Brain microvascular endothelial cell (primary cell): ENCODE data around the gene CSNK1G3.
A peak's percentile ranks its signal among the peaks of the same experiment; 100 is the strongest.

Experiments
- DNase-seq: peaks from one replicate; pipeline ENCODE4 v3.0.0-alpha.2; 2020
- H3K27ac ChIP-seq: fragments of 250-450 bp; sonication (Bioruptor Pico); 2 replicates; pipeline ENCODE4 v1.5.1; 2020; ENCODE audit warnings: mild to moderate bottlenecking, moderate library complexity
- H3K27me3 ChIP-seq: fragments of 250-450 bp; sonication (Bioruptor Pico); replicated peaks from 2 replicates; pipeline ENCODE4 v1.5.1; 2020; ENCODE audit warnings: mild to moderate bottlenecking
- H3K36me3 ChIP-seq: fragments of 250-450 bp; sonication (Bioruptor Pico); replicated peaks from 2 replicates; pipeline ENCODE4 v1.5.1; 2020; ENCODE audit warnings: mild to moderate bottlenecking
- H3K4me3 ChIP-seq: 2 replicates; pipeline ENCODE4 v1.5.1; 2011; ENCODE audit warnings: low read depth, mild to moderate bottlenecking, control low read depth, low read length, moderate library complexity
- in situ Hi-C: cut with HindIII; loops from 2 replicates; pipeline ENCODE4 v1.10.0; 2017; ENCODE audit warnings: low sequenced_read_pairs, low pct_ligation_motif_present
- TF ChIP-seq, protein P1 (sequence below): IDR thresholded peaks from 2 replicates; pipeline ENCODE4 v1.5.1; 2011; ENCODE audit warnings: low read depth, mild to moderate bottlenecking, moderate library complexity, low read length, control low read depth, inconsistent platforms; ENCODE audit errors: missing control alignments

Gene CSNK1G3

DNA sequence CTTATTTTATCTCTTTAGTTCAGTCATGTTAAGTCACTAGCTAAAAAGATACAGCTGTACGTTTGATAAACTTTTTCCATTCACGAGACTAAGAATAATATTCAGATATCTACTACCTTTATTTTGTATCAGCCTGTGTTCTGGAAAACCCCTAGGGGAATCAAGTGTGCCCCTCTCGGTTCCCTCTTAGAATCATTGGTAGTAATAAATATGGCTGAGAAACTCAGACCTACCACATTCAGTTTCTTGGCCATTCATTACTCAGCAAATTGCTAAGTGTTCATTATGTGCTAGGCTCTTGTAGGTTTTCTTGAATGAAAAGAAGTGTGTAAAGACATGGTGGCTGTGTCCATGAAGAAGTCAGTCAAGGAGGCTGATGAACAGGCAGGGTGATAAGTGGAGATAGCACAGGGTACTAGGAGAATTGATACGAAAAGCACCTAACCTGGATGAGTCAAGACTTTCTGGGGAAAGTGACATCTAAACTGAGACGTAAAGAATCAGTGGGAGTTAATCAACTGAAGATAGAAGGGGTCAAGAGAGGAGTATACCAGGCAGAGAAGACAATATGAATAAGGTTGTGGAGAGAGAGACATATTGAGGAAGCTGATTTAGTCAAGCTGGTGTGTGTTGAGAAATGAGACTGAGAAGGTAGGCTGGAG lies 86.2 kb downstream of the CSNK1G3 start:
- Histone ChIP-seq H3K4me3 (no peak overlapping the region), H3K36me3 (peaks cover 6% of the 10 kb centered on the region), H3K27ac (no peak overlapping the region), H3K27me3 (no peaks in the 10 kb centered on the region)
- TF ChIP-seq, protein P1, sequence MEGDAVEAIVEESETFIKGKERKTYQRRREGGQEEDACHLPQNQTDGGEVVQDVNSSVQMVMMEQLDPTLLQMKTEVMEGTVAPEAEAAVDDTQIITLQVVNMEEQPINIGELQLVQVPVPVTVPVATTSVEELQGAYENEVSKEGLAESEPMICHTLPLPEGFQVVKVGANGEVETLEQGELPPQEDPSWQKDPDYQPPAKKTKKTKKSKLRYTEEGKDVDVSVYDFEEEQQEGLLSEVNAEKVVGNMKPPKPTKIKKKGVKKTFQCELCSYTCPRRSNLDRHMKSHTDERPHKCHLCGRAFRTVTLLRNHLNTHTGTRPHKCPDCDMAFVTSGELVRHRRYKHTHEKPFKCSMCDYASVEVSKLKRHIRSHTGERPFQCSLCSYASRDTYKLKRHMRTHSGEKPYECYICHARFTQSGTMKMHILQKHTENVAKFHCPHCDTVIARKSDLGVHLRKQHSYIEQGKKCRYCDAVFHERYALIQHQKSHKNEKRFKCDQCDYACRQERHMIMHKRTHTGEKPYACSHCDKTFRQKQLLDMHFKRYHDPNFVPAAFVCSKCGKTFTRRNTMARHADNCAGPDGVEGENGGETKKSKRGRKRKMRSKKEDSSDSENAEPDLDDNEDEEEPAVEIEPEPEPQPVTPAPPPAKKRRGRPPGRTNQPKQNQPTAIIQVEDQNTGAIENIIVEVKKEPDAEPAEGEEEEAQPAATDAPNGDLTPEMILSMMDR: no peak
- no peak for DNase-seq
- in situ Hi-C loops: no loop called here

DNA sequence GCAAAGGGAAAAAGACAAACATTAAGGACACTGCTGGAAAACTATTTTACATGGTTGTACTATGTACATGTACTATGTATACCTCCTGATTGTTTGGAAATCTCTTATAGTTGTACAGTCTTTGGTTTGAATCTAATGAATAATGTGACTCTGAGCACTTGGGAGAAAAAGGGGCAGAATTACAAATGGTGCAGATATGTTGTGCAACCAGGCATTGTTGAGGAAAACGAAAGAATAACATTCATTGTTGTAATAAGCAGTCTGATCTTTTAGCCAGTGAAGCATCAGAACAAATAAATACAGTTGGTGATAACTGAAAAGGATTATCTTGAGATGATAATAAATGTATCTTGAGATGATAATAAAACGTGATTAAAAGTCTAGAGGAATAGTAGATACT lies 87.2 kb downstream of the CSNK1G3 start:
- Histone ChIP-seq H3K27me3 (no peaks in the 10 kb centered on the region), H3K36me3 (peaks cover 6% of the 10 kb centered on the region), H3K4me3 (no peak overlapping the region), H3K27ac (no peak overlapping the region)
- in situ Hi-C loops: no loop called here
- peak; percentile 15 for DNase-seq
- TF ChIP-seq, protein P1: no peak

DNA sequence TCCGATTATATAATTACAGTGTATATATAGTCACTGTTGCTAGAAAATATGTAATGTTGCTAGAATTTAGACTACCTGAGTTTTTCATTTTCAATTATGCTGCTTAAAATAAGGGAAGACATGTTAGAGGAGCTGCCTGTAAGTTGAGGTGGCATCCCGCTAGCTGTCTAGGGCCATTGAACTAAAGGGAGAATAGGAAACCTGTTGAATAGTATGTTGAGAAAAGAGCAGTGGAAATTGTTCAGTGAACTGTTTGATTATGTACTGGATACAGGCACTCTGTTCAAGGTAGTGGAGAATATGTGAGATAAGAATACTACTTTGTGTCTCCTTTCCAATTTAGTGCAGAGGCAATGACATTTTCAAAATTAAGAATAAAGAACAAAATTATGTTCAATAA lies 89.6 kb downstream of the CSNK1G3 start:
- in situ Hi-C loops: no loop called here

DNA sequence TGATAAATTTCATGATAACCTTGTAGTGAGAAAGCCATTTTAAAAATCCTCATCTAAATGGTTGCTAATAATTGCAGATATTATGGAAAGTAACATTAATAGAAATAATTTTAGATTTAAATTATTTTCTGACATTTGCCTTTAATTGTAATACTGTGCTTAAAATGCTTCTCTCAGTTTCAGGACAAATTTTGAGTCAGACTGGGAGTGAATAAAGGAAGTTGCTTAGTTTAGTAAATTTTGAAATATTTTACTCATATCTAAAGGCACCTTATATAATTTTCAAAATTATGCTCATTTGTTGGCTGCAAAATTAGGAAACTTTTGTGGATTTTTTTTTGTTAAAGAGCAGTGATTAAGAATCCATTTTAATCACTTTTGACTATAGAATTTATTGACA lies 93.8 kb downstream of the CSNK1G3 start:
- Histone ChIP-seq H3K4me3 (no peak overlapping the region), H3K27me3 (no peaks in the 10 kb centered on the region), H3K36me3 (peaks cover 8% of the 10 kb centered on the region), H3K27ac (no peak overlapping the region)
- in situ Hi-C loops: no loop called here
- no peak for DNase-seq
- TF ChIP-seq, protein P1: no peak

More for the DNA sequence above, 89.6 kb downstream of the CSNK1G3 start:
- Histone ChIP-seq H3K27me3 (no peaks in the 10 kb centered on the region), H3K4me3 (no peak overlapping the region), H3K36me3 (peaks cover 8% of the 10 kb centered on the region), H3K27ac (no peak overlapping the region)
- TF ChIP-seq, protein P1: no peak
- DNase-seq: no peak

DNA sequence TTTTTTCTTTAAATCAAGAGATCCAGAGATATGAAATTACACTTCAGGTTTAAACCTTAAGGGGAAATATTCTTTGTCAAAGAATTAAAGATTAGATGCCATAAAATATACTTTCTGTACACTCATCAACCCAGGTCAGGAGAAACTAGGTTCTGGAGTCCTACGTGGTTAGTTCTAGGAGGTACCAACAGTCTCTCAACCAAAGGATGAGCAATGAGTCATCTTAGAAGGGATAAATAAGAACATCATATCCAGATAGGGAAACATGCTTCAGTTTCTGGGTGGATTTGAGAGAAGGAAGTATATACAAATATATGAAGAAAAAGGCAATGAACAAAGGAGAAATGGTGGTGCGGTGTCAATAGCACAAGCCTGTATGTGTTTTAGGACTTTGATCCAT lies 98.2 kb downstream of the CSNK1G3 start:
- H3K27ac ChIP-seq: no peak overlapping the region
- H3K27me3 ChIP-seq: no peaks in the 10 kb centered on the region
- DNase-seq: no peak
- H3K4me3 ChIP-seq: no peak overlapping the region
- TF ChIP-seq, protein P1: no peak
- H3K36me3 ChIP-seq: peaks cover 5% of the 10 kb centered on the region
- in situ Hi-C loops: no loop called here
